Measurements from ENCODE around the gene VPS8. TPM values are rescaled to one million over a fixed set of nuclear protein-coding genes. Genes with fewer than 3 reads are reported as not detected.
A peak's percentile ranks its signal among the peaks of the same experiment; 100 is the strongest.

The VPS8 gene
- total RNA-seq, 1 donor from 2014 or later = 169 TPM

DNA sequence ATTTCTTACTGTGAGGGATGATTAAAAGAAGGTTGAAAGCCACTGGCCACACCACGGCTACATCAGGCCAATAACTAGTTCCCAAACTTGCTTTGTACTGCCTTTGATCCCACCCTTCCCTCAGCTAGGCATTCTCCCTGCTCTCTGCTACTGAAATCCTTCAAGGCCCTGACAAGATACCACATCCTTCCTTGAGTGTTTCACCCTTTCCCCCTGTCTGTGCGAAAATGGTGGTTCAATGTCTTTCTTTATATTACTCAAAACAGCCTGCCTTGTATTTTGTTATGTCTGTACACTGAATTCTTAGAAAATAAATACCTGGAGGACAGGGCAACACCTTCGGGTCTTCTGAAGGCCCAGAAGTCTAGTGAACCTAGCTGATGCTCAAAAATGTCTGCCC lies 932 bp upstream of the VPS8 start:
- no peak for DNase-seq

DNA sequence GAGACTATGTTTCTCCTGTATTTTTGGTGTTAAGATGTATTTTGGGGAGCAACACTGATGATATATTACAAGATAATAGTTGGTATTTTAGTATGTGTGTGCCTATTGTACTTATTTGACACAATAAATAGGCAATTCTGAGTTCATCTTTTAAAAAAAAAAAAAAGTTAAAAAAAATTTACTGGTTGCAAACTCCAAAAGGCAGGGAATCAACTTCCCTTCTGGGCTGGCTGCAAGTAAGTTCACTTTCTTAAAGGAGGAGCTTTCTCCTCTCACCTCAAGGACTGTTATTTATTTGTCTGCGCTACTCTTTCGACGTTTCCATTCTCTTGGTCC lies 335 bp upstream of the VPS8 start:
- DNase-seq = no peak

DNA sequence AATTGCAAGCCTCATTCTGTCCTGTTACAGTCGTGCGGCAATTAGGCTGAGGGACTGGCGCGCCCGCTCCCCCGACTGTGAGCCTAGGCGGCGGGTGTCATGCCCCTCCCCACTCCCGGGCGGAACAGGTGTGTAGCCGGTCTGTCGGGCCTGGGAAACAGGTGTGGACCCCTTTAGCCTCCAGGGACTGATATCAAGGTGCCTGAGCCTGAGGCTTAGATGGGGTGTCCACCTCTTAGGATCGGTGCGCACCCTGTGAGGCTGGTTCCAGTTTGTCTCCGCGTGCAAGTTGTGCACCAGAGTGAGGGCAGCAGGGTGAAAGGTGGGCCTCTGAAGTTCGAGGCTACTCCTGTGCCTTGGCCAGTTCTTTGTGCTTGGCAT lies 686 bp downstream of the VPS8 start:
- DNase-seq = no peak

DNA sequence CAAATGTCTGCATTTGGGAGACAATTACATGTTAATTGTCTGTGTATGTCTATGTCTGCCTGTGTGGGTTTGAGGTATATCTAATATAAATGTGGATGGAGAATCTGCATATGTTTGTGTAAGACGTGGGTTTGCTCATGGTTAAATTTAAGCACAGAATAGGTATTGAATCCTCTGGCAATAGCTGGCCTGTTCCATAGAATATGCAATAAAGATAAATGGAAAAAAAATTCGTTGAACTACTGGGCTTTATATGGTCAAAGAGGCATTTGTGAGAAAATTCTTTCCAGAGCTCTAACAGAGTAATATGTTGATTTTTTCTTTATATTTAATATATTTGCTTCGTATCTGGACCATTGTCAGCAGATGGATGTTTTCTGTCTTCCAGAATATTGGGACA lies 1.4 kb downstream of the VPS8 start:
- DNase-seq = no peak

DNA sequence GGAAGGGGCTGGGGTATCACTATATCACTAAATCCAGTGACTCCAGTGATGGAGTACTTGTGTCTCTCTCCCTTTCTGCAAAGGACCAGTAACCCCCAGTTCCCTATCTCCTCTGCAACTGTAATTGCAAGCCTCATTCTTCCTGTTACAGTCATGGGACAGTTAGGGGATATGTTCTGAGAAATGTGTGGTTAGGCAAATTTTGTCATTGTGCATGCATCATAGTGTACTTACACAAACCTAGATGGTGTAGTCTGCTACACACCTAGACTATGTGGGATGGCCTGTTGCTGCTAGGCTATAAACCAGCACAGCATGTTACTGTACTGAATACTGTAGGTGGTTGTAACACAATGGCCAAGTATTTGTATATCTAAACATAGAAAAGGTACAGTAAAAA lies 2.2 kb downstream of the VPS8 start:
- DNase-seq = no peak

- DNase-seq = no peak
These were observed 3.3 kb downstream of the VPS8 start for GRCh38 chr3:184815046-184815930.

DNA sequence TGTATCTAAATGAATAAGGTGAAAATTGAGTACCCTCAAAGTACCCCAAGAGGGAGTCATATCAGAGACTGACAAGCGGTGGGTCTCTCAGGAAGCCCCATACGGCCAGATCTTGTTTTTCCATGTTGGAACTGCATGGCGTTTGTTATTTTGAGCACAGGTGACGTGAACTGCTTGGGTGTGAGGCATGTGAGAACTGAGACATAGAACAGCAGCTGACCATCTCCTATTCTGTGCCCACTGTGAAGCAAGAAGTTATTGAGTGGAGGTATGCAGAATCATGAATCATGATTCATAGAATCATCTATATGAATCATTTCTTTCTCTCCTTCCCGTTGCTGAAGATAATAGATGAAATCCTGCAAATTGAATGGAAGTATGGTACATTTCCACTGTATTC lies 4.6 kb downstream of the VPS8 start:
- peak; percentile 48 for DNase-seq

DNA sequence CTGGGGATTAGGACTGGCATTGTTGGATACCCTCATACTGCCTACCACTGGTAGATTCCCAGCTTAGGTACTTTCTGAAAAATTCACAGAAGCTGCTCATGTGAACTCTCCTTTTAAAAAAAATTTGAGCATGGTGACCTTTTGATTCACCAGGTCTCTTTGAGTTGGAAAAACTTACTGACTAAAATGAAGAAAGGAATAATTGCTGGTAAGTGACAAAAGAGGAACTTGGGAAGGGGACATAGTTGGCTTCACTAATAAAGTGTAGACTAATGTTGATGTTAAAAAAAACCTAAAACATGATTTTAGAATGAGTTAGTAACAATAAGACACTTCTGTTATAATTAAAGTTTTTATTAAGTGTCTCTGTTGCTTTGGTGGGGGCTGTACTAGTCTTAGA lies 8.6 kb downstream of the VPS8 start:
- DNase-seq = no peak

GRCh38 chr3:184821034-184821433 lies 9.1 kb downstream of the VPS8 start:
- no peak for DNase-seq

DNA sequence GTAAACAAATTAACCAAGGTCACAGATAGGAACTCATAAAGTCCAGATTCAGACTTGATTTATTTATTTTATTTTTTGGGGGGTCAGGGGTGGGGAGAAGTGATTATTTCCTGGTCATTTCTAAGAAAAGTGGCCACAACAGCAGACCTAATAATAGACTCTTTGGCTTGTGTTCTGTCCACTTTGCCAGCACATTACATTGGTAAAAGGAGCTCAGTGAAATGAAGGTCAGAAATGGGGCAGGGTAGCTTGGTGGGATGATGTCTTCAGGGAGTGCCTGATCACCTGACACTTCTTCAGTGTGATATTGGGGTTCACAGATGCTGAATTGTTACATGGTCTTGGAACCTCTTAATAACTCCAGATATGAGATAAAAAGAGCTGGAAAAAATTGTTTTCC lies 10.1 kb downstream of the VPS8 start:
- DNase-seq = no peak

- DNase-seq = no peak
These were observed 10.7 kb downstream of the VPS8 start for GRCh38 chr3:184822654-184823053.

- no peak for DNase-seq
These were observed 12.0 kb downstream of the VPS8 start for GRCh38 chr3:184823990-184824389.

DNA sequence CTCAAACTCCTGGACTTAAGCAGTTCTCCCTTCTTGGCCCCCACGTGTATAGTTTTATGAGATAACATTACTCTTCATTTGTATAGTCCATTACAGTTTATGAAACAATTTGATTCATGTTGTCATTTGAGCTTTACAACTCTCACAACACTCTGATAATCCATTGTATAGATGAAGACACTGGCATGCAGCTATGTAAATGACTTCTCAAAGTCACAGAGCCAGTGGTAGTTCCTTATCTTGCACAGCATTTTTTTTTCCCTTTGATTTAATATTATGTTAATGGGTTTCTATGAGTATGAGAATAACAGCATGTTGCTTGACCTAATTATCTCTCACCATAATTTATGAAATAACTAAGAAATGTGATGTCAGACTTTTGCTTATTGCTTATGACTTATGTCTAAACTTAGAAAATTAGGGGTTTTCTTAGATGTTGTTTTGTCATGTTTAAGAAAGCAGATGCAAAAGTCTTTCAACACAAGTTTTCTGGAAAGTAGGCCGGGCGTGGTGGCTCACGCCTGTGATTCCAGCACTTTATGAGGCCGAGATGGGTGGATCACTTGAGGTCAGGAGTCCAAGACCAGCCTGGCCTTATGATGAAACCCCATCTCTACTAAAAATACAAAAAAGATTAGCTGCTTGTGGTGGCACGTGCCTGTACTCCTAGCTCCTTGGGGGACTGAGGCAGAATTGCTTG lies 13.3 kb downstream of the VPS8 start:
- DNase-seq = no peak

DNA sequence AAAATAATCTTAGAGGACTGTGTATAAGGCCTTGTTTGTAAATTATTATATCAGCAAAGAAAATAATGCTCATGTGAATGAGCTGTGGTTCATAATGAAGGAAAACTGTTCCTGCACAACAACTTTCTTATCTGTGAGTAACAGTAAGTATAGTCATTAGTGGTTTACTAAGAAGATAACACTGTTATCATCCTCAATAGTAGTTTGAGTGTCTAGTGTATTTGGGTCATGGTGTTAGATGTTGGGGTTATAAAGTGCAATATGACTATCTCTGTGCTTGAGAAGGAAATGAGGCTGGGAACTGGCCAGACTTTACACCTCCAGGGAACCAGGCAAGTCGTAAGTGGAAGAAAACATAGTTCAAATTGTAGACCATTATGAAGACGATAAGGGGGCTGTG lies 15.6 kb downstream of the VPS8 start:
- DNase-seq = no peak

DNA sequence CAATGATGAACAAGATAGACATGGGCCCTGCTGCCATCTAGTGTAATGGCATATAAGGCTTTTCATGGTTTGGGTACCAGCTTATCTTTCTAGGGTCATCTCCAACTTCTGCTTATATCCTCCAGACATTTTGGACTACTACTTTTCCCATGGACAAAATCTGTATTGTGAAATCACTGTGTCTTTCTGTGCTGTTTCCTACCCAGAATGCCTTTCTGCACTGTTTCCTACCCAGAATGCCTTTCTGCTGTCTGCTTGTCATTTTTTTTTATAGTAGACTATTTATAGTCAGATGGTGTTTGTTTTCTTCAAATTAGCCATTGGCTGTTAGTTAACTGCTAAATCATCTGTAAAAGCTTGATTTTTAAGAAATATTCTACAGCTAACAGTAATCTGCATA lies 20.1 kb downstream of the VPS8 start:
- DNase-seq = no peak

GRCh38 chr3:184832903-184833302 lies 20.9 kb downstream of the VPS8 start:
- no peak for DNase-seq

DNA sequence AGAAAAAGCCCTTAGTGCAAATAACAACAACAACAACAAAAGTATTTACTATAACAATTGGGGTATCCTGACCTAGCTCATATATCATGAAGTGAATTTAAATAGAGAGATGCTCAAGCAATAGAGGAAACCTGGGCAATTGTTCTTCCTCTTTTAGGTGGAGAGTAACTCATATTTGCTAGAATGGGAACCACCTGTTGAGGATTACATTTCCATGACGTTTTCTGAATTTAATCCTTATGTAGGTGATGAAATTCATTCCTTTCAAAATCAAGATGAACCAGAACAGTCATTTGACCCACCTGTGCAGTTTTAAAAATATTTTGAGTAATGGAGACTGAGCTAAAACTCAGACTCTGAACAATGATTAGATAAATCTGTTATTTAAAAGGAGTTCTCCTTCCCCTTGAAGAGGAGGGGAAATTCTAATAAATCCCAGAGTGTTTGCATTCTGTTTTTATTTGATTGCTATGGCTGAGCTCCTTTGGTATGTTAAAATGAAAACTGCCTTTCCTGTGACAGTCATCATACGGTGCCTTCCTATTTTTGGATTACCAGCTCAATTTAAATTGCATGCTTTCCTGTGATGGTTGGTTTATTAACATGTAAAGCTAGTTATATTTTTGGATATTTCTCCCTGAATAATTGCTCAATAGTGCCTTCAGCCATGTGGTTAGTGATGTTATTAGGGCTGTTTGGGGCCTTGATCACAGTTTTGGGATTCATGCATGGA lies 24.3 kb downstream of the VPS8 start:
- DNase-seq = no peak

DNA sequence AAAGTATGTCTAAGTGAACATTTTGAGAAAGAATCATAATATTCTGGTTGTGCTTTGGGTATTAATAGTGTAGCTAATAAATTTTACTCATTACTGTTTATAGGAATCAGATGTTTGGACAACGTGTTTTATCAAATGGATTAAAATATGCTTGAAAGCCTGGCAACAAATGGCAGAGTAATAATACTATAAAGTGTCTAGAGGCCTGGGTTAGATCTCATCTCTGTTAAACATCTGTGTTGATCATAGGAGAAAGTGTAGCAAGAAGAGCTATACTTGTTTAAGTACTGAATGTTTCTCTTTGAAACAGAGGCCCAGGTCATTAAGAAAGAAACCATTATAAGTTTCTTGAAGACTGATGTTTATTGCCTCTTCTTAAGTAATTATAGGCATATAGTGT lies 30.5 kb downstream of the VPS8 start:
- no peak for DNase-seq

DNA sequence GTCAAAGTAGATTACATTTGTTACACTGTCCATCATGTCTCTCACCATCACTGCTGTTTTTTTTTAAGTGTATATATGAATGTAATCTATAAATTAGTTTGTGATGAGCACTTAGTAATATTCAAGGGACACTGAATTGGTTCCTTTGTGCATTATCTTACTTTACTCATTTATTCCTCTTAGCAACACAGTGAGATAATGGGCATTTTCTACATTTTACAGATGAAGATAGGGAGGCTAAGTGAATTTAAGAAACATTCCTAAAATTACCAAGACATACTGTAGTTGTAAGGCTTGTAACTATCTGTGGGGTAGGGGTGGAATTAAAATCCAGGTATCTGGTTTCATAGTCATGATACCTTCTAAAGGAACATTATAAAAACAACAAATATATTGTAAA lies 33.9 kb downstream of the VPS8 start:
- no peak for DNase-seq

DNA sequence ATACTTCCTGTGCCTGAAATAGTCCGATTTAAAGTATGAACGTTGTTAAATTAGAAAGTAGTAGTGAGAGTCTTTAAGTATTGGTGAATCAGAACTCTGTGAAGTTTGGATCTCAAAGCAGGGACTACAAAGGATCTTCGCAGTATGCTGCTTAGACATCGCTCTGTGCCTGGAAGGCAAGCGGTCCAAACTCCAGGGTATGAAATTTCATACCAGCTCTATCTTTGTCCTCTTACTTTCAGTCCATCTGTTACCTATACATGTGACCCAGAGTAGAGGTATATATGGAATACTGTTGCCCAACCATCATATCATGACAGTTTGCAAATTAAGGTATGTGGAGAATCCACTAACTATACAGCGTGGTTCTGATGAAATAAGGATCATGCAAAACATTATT lies 34.5 kb downstream of the VPS8 start:
- peak; percentile 29 for DNase-seq

- no peak for DNase-seq
These were observed 37.0 kb downstream of the VPS8 start for GRCh38 chr3:184848934-184849333.

GRCh38 chr3:184850201-184850600 lies 38.2 kb downstream of the VPS8 start:
- no peak for DNase-seq

GRCh38 chr3:184857099-184857498 lies 45.1 kb downstream of the VPS8 start:
- no peak for DNase-seq
